NCI-H1436 treated with DMSO at 0.1 percent for 48 hours (cell line): ENCODE data around the gene ABCC9.

Experiments used
- DNase-seq: peaks from one replicate; lab custom pipeline; 2025; lab: John Stamatoyannopoulos, UW

Gene ABCC9

GRCh38 chr12:21940549-21941505 is at the start of gene ABCC9:
TSS of gene ABCC9 (minus strand) at chr12:21941426. CDS start at chr12:21936674, 4,752 bp downstream.
- no peak for DNase-seq

- DNase-seq = no peak
Measured at GRCh38 chr12:21989819-21990412, 48.7 kb upstream of the ABCC9 start.

GRCh38 chr12:21988619-21989018 is 47.4 kb upstream of the ABCC9 start:
- no peak for DNase-seq

- DNase-seq = no peak
Measured at GRCh38 chr12:21987755-21988154, 46.5 kb upstream of the ABCC9 start.

- DNase-seq = no peak
Measured at GRCh38 chr12:21985155-21985554, 43.9 kb upstream of the ABCC9 start.

GRCh38 chr12:21984375-21984774 is 43.1 kb upstream of the ABCC9 start:
- no peak for DNase-seq

GRCh38 chr12:21983095-21983494 is 41.9 kb upstream of the ABCC9 start:
- no peak for DNase-seq

GRCh38 chr12:21980544-21980943 is 39.3 kb upstream of the ABCC9 start:
- no peak for DNase-seq

GRCh38 chr12:21975293-21975692 is 34.1 kb upstream of the ABCC9 start:
- DNase-seq = no peak

- DNase-seq = no peak
Measured at GRCh38 chr12:21973221-21973620, 32.0 kb upstream of the ABCC9 start.

- no peak for DNase-seq
Measured at GRCh38 chr12:21972055-21972454, 30.8 kb upstream of the ABCC9 start.

- DNase-seq = no peak
Measured at GRCh38 chr12:21971344-21971743, 30.1 kb upstream of the ABCC9 start.

- DNase-seq = no peak
Measured at GRCh38 chr12:21962821-21963220, 21.6 kb upstream of the ABCC9 start.

- DNase-seq = no peak
Measured at GRCh38 chr12:21962236-21962635, 21.0 kb upstream of the ABCC9 start.

GRCh38 chr12:21950649-21951048 is 9.4 kb upstream of the ABCC9 start:
- no peak for DNase-seq

GRCh38 chr12:21949036-21949435 is 7.8 kb upstream of the ABCC9 start:
- DNase-seq = no peak

- DNase-seq = no peak
Measured at GRCh38 chr12:21946983-21947382, 5.8 kb upstream of the ABCC9 start.

- no peak for DNase-seq
Measured at GRCh38 chr12:21945002-21945401, 3.8 kb upstream of the ABCC9 start.

- DNase-seq = no peak
Measured at GRCh38 chr12:21942377-21942703, 1.1 kb upstream of the ABCC9 start.

- DNase-seq = no peak
Measured at GRCh38 chr12:21941506-21942376, 515 bp upstream of the ABCC9 start.

GRCh38 chr12:21939435-21939834 is 1.8 kb downstream of the ABCC9 start:
- DNase-seq = no peak

- no peak for DNase-seq
Measured at GRCh38 chr12:21938879-21939278, 2.3 kb downstream of the ABCC9 start.

- no peak for DNase-seq
Measured at GRCh38 chr12:21934173-21934572, 7.1 kb downstream of the ABCC9 start.
